Measurements from ENCODE around the gene MGARP.

Gene MGARP

DNA sequence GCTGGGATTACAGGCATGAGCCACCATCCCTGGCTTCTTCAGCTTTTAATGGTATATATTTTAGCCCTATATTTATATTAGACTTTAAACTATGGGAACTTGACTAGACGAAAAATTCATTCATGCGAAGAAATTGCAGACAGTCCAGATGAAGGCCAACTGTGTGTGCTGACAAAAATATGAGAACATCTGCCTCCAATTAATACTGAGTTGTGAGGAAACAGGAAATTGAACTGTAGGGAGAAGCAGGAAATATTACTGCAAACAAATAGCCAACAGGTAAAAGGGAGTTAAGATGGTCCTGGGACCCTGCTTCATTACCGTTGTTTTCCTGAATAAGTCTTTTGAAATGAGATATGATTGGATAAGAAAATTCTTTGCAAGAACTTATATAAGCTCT is 26.3 kb downstream of the MGARP start:
- no peak overlapping the region for H3K4me3 ChIP-seq (ENCODE audit: low read length)
- no peak for DNase-seq (ENCODE audit: low read depth)
- TF ChIP-seq, protein P1, sequence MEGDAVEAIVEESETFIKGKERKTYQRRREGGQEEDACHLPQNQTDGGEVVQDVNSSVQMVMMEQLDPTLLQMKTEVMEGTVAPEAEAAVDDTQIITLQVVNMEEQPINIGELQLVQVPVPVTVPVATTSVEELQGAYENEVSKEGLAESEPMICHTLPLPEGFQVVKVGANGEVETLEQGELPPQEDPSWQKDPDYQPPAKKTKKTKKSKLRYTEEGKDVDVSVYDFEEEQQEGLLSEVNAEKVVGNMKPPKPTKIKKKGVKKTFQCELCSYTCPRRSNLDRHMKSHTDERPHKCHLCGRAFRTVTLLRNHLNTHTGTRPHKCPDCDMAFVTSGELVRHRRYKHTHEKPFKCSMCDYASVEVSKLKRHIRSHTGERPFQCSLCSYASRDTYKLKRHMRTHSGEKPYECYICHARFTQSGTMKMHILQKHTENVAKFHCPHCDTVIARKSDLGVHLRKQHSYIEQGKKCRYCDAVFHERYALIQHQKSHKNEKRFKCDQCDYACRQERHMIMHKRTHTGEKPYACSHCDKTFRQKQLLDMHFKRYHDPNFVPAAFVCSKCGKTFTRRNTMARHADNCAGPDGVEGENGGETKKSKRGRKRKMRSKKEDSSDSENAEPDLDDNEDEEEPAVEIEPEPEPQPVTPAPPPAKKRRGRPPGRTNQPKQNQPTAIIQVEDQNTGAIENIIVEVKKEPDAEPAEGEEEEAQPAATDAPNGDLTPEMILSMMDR (IDR thresholded peaks at IDR 0.05; ENCODE audit: insufficient read depth, low read depth, low read length, missing control alignments), result no peak

GRCh38 chr4:139253046-139253445 is 27.0 kb downstream of the MGARP start:
- no peak for DNase-seq (ENCODE audit: low read depth)
- TF ChIP-seq, protein P1 (IDR thresholded peaks at IDR 0.05; ENCODE audit: insufficient read depth, low read depth, low read length, missing control alignments), result no peak
- H3K4me3 ChIP-seq (ENCODE audit: low read length), result no peak overlapping the region

- no peak for DNase-seq (ENCODE audit: low read depth)
- H3K4me3 ChIP-seq (ENCODE audit: low read length), result no peak overlapping the region
- TF ChIP-seq, protein P1 (IDR thresholded peaks at IDR 0.05; ENCODE audit: insufficient read depth, low read depth, low read length, missing control alignments), result no peak
These were observed 32.3 kb downstream of the MGARP start for GRCh38 chr4:139247700-139248238.

GRCh38 chr4:139247241-139247640 is 32.8 kb downstream of the MGARP start:
- no peak overlapping the region for H3K4me3 ChIP-seq (ENCODE audit: low read length)
- TF ChIP-seq, protein P1 (IDR thresholded peaks at IDR 0.05; ENCODE audit: insufficient read depth, low read depth, low read length, missing control alignments), result no peak
- peak; percentile 7 for DNase-seq (ENCODE audit: low read depth)

- H3K4me3 ChIP-seq (ENCODE audit: low read length), result no peak overlapping the region
- TF ChIP-seq, protein P1 (IDR thresholded peaks at IDR 0.05; ENCODE audit: insufficient read depth, low read depth, low read length, missing control alignments), result no peak
- DNase-seq (ENCODE audit: low read depth), result no peak
These were observed 33.9 kb downstream of the MGARP start for GRCh38 chr4:139246166-139246565.

- TF ChIP-seq, protein P1 (IDR thresholded peaks at IDR 0.05; ENCODE audit: insufficient read depth, low read depth, low read length, missing control alignments), result no peak
- H3K4me3 ChIP-seq (ENCODE audit: low read length), result no peak overlapping the region
- DNase-seq (ENCODE audit: low read depth), result no peak
These were observed 34.4 kb downstream of the MGARP start for GRCh38 chr4:139245590-139245989.

All from epithelial cell of esophagus (primary cell).